NK-92 (cell line): Measurements from ENCODE around the gene ISY1.
"Not testable (repeated sequence)": the region's sequence is repeated elsewhere in the genome, so short reads cannot be mapped to it uniquely, and the experiment has no call there.

Experiments used
- DNase-seq: peaks from one replicate; lab custom pipeline; 2025; ENCODE audit not compliant: unreplicated experiment; lab: John Stamatoyannopoulos, UW

Gene ISY1

GRCh38 chr3:129088312-129088711 is 72.6 kb downstream of the ISY1 start:
- DNase-seq, result not testable (repeated sequence)

GRCh38 chr3:129087904-129088303 is 73.0 kb downstream of the ISY1 start:
- not testable (repeated sequence) for DNase-seq

- no peak for DNase-seq
Observed at GRCh38 chr3:129087138-129087702, 73.6 kb downstream of the ISY1 start.

- DNase-seq, result no peak
Observed at GRCh38 chr3:129085818-129086217, 75.0 kb downstream of the ISY1 start.

- no peak for DNase-seq
Observed at GRCh38 chr3:129085165-129085715, 75.6 kb downstream of the ISY1 start.

- DNase-seq, result no peak
Observed at GRCh38 chr3:129084501-129084900, 76.4 kb downstream of the ISY1 start.

GRCh38 chr3:129082026-129082425 is 78.8 kb downstream of the ISY1 start:
- no peak for DNase-seq

GRCh38 chr3:129081503-129081902 is 79.4 kb downstream of the ISY1 start:
- no peak for DNase-seq

- DNase-seq, result no peak
Observed at GRCh38 chr3:129078510-129078909, 82.4 kb downstream of the ISY1 start.
